Measurements from ENCODE around the gene NFATC3. TPM values are rescaled to one million over a fixed set of nuclear protein-coding genes. Genes with fewer than 3 reads are reported as not detected.

Gene NFATC3
- total RNA-seq, 1 experiment from 2014 or later: 12.1 TPM

GRCh38 chr16:68188170-68188569, 103.0 kb downstream of the NFATC3 start:
- Histone ChIP-seq H2AFZ (ENCODE audit: low read length) (no peak overlapping the region), H3K27me3 (ENCODE audit: low read length) (no peaks in the 10 kb centered on the region), H3K9me2 (replicated peaks; ENCODE audit: low read length) (no peaks in the 10 kb centered on the region), H3K4me1 (ENCODE audit: insufficient read depth, low read length) (no peaks in the 10 kb centered on the region), H3K9me3 (ENCODE audit: low read length) (no peaks in the 10 kb centered on the region), H3K9ac (ENCODE audit: low read length) (no peak overlapping the region), H3K27ac (ENCODE audit: low read length) (no peak overlapping the region), H4K20me1 (ENCODE audit: low read length) (no peaks in the 10 kb centered on the region), H3K36me3 (ENCODE audit: low read depth, low read length) (no peaks in the 10 kb centered on the region; the same call in 1 of the 2 replicates), H3K4me3 (ENCODE audit: low read length) (no peak overlapping the region), H3K79me2 (ENCODE audit: low read length) (no peaks in the 10 kb centered on the region), H3K4me2 (ENCODE audit: low read length) (no peak overlapping the region), H3F3A (ENCODE audit: low read length, unreplicated experiment) (no peaks in the 10 kb centered on the region)
- TF ChIP-seq CTCF (conservative IDR thresholded peaks at IDR 0.05; ENCODE audit: low read depth, low read length) (no peak), EZH2 (IDR thresholded peaks at IDR 0.05; ENCODE audit: low read length, unreplicated experiment) (no peak)
- ChIA-PET CTCF (no interaction called here), POLR2A (ENCODE audit: unreplicated experiment) (no interaction called here)
- ATAC-seq (no peak), DNase-seq (no peak)
- intact Hi-C loops (cut with micrococcal nuclease): no loop called here
- BruUV-seq (replicated peaks): no TSS peak

- BruUV-seq (replicated peaks): no TSS peak
- ATAC-seq (no peak), DNase-seq (no peak)
- Histone ChIP-seq H3K9ac (ENCODE audit: low read length) (no peak overlapping the region), H3F3A (ENCODE audit: low read length, unreplicated experiment) (no peaks in the 10 kb centered on the region), H3K4me2 (ENCODE audit: low read length) (no peak overlapping the region), H3K27me3 (ENCODE audit: low read length) (no peaks in the 10 kb centered on the region), H3K9me2 (replicated peaks; ENCODE audit: low read length) (no peaks in the 10 kb centered on the region), H3K4me3 (ENCODE audit: low read length) (no peak overlapping the region), H3K9me3 (ENCODE audit: low read length) (no peaks in the 10 kb centered on the region), H3K27ac (ENCODE audit: low read length) (no peak overlapping the region), H3K4me1 (ENCODE audit: insufficient read depth, low read length) (no peaks in the 10 kb centered on the region), H3K79me2 (ENCODE audit: low read length) (no peaks in the 10 kb centered on the region), H4K20me1 (ENCODE audit: low read length) (no peaks in the 10 kb centered on the region), H3K36me3 (ENCODE audit: low read depth, low read length) (no peaks in the 10 kb centered on the region; the same call in 1 of the 2 replicates), H2AFZ (ENCODE audit: low read length) (no peak overlapping the region)
- ChIA-PET CTCF (no interaction called here), POLR2A (ENCODE audit: unreplicated experiment) (no interaction called here)
- TF ChIP-seq EZH2phosphoT487 (IDR thresholded peaks at IDR 0.05; ENCODE audit: borderline replicate concordance, low read length) (no peak), EZH2 (IDR thresholded peaks at IDR 0.05; ENCODE audit: low read length, unreplicated experiment) (no peak), CTCF (conservative IDR thresholded peaks at IDR 0.05; ENCODE audit: low read depth, low read length) (no peak)
- intact Hi-C loops (cut with micrococcal nuclease): no loop called here
Observed at GRCh38 chr16:68190081-68190480, 104.9 kb downstream of the NFATC3 start.

- ATAC-seq (no peak), DNase-seq (no peak)
- no peak overlapping the region for H2AFZ ChIP-seq (ENCODE audit: low read length)
- POLR2A ChIA-PET (ENCODE audit: unreplicated experiment): no interaction called here
- no peaks in the 10 kb centered on the region for H3K27me3 ChIP-seq (ENCODE audit: low read length)
- intact Hi-C loops (cut with micrococcal nuclease): no loop called here
- no peaks in the 10 kb centered on the region for H3F3A ChIP-seq (ENCODE audit: low read length, unreplicated experiment)
- H3K9me3 ChIP-seq (ENCODE audit: low read length): no peaks in the 10 kb centered on the region
- H3K79me2 ChIP-seq (ENCODE audit: low read length): no peaks in the 10 kb centered on the region
- no peak overlapping the region for H3K4me3 ChIP-seq (ENCODE audit: low read length)
- no peaks in the 10 kb centered on the region for H3K4me1 ChIP-seq (ENCODE audit: insufficient read depth, low read length)
- no peak overlapping the region for H3K9ac ChIP-seq (ENCODE audit: low read length)
- H3K9me2 ChIP-seq (replicated peaks; ENCODE audit: low read length): no peaks in the 10 kb centered on the region
- H3K4me2 ChIP-seq (ENCODE audit: low read length): no peak overlapping the region
- TF ChIP-seq EZH2 (IDR thresholded peaks at IDR 0.05; ENCODE audit: low read length, unreplicated experiment) (no peak), CTCF (conservative IDR thresholded peaks at IDR 0.05; ENCODE audit: low read depth, low read length) (no peak), EZH2phosphoT487 (IDR thresholded peaks at IDR 0.05; ENCODE audit: borderline replicate concordance, low read length) (no peak)
- H3K36me3 ChIP-seq (ENCODE audit: low read depth, low read length): no peaks in the 10 kb centered on the region; the same call in 1 of the 2 replicates
- BruUV-seq (replicated peaks): TSS peak; percentile 37
- H3K27ac ChIP-seq (ENCODE audit: low read length): no peak overlapping the region
- no peaks in the 10 kb centered on the region for H4K20me1 ChIP-seq (ENCODE audit: low read length)
- CTCF ChIA-PET: no interaction called here
Observed at GRCh38 chr16:68190736-68191510, 105.8 kb downstream of the NFATC3 start.

Measured in PC-3 (cell line).